Measurements from ENCODE around the gene ADAMTSL2. TPM values are rescaled to one million over a fixed set of nuclear protein-coding genes. Genes with fewer than 3 reads are reported as not detected.
A peak's percentile ranks its signal among the peaks of the same experiment; 100 is the strongest.

ADAMTSL2 gene
- polyA plus RNA-seq, 6 donors from 2014 or later, result not detected

- Mint-ChIP-seq H3K27ac (peak overlapping the region in 1 of 6 donors; percentile 47), H3K4me3 (peak overlapping the region in 2 of 8 donors; percentile 20 to 53), H3K9me3 (no peaks in the 10 kb centered on the region), H3K27me3 (peaks cover 31 to 74% (median 67%) of the 10 kb centered on the region in 3 donors), H3K36me3 (no peaks in the 10 kb centered on the region), H3K4me1 (peaks cover 24 to 41% (median 29%) of the 10 kb centered on the region in 3 donors)
- no peak for DNase-seq
- no peak for ATAC-seq (ENCODE audit: low read depth in 2 of 2)
Measured at GRCh38 chr9:133575186-133576030, 40.9 kb downstream of the ADAMTSL2 start.

GRCh38 chr9:133576031-133576874, 41.7 kb downstream of the ADAMTSL2 start:
- ATAC-seq (ENCODE audit: low read depth in 2 of 2), result no peak
- no peak for DNase-seq
- Mint-ChIP-seq H3K9me3 (no peaks in the 10 kb centered on the region), H3K36me3 (no peaks in the 10 kb centered on the region), H3K27me3 (peaks cover 35 to 74% (median 73%) of the 10 kb centered on the region in 3 donors), H3K4me3 (peak overlapping the region in 3 of 8 donors; percentile 60 to 87 (median 82)), H3K4me1 (peaks cover 28 to 41% (median 29%) of the 10 kb centered on the region in 3 donors), H3K27ac (peak overlapping the region in 2 of 6 donors; percentile 47 to 69)

- Mint-ChIP-seq H3K27me3 (peaks cover 39 to 82% (median 81%) of the 10 kb centered on the region in 3 donors), H3K27ac (peak overlapping the region in 3 of 6 donors; percentile 34 to 74 (median 69)), H3K9me3 (no peaks in the 10 kb centered on the region), H3K4me3 (peak overlapping the region in 7 of 8 donors; percentile 38 to 88 (median 66)), H3K36me3 (no peaks in the 10 kb centered on the region), H3K4me1 (peaks cover 32 to 41% (median 34%) of the 10 kb centered on the region in 3 donors)
- no peak for ATAC-seq (ENCODE audit: low read depth in 2 of 2)
- DNase-seq, result no peak
Measured at GRCh38 chr9:133576875-133577736, 42.6 kb downstream of the ADAMTSL2 start.

- ATAC-seq (ENCODE audit: low read depth in 2 of 2) (no peak), DNase-seq (no peak)
- H3K9me3 Mint-ChIP-seq, result no peaks in the 10 kb centered on the region
- H3K27me3 Mint-ChIP-seq, result peaks cover 39 to 88% (median 86%) of the 10 kb centered on the region in 3 donors
- peaks cover 32 to 41% (median 34%) of the 10 kb centered on the region in 3 donors for H3K4me1 Mint-ChIP-seq
- H3K4me3 Mint-ChIP-seq, result peak overlapping the region in 4 of 8 donors; percentile 15 to 65 (median 60)
- H3K27ac Mint-ChIP-seq, result peak overlapping the region in 2 of 6 donors; percentile 52 to 69
- H3K36me3 Mint-ChIP-seq, result no peaks in the 10 kb centered on the region
Measured at GRCh38 chr9:133577737-133578112, 43.2 kb downstream of the ADAMTSL2 start.

GRCh38 chr9:133578524-133579441, 44.3 kb downstream of the ADAMTSL2 start:
- DNase-seq (no peak), ATAC-seq (ENCODE audit: low read depth in 2 of 2) (no peak)
- H3K4me3 Mint-ChIP-seq, result peak overlapping the region in 3 of 8 donors; percentile 15 to 65 (median 60)
- peak overlapping the region in 1 of 6 donors; percentile 5 for H3K27ac Mint-ChIP-seq
- peaks cover 39 to 88% (median 83%) of the 10 kb centered on the region in 3 donors for H3K27me3 Mint-ChIP-seq
- no peaks in the 10 kb centered on the region for H3K36me3 Mint-ChIP-seq
- peaks cover 32 to 43% (median 34%) of the 10 kb centered on the region in 3 donors for H3K4me1 Mint-ChIP-seq
- no peaks in the 10 kb centered on the region for H3K9me3 Mint-ChIP-seq

- peak overlapping the region in 3 of 8 donors; percentile 14 to 66 (median 25) for H3K4me3 Mint-ChIP-seq
- no peaks in the 10 kb centered on the region for H3K36me3 Mint-ChIP-seq
- H3K9me3 Mint-ChIP-seq, result no peaks in the 10 kb centered on the region
- DNase-seq (no peak), ATAC-seq (ENCODE audit: low read depth in 2 of 2) (peak in 1 of 2 donors; percentile 21)
- peaks cover 43 to 53% (median 45%) of the 10 kb centered on the region in 3 donors for H3K4me1 Mint-ChIP-seq
- H3K27me3 Mint-ChIP-seq, result peaks cover 46 to 90% (median 84%) of the 10 kb centered on the region in 3 donors
- peak overlapping the region in 2 of 6 donors; percentile 11 to 56 for H3K27ac Mint-ChIP-seq
Measured at GRCh38 chr9:133579601-133580418, 45.3 kb downstream of the ADAMTSL2 start.

- H3K4me3 Mint-ChIP-seq, result peak overlapping the region in 1 of 8 donors; percentile 10
- H3K9me3 Mint-ChIP-seq, result no peaks in the 10 kb centered on the region
- peaks cover 48 to 58% (median 50%) of the 10 kb centered on the region in 3 donors for H3K4me1 Mint-ChIP-seq
- ATAC-seq (ENCODE audit: low read depth in 2 of 2), result no peak
- DNase-seq, result no peak
- H3K27me3 Mint-ChIP-seq, result peaks cover 46 to 92% (median 87%) of the 10 kb centered on the region in 3 donors
- no peak overlapping the region for H3K27ac Mint-ChIP-seq
- no peaks in the 10 kb centered on the region for H3K36me3 Mint-ChIP-seq
Measured at GRCh38 chr9:133580419-133580738, 45.9 kb downstream of the ADAMTSL2 start.

- Mint-ChIP-seq H3K27ac (no peak overlapping the region), H3K36me3 (no peaks in the 10 kb centered on the region), H3K4me1 (peaks cover 51 to 59% (median 55%) of the 10 kb centered on the region in 3 donors), H3K4me3 (no peak overlapping the region), H3K9me3 (no peaks in the 10 kb centered on the region), H3K27me3 (peaks cover 44 to 92% (median 87%) of the 10 kb centered on the region in 3 donors)
- DNase-seq, result no peak
- no peak for ATAC-seq (ENCODE audit: low read depth in 2 of 2)
Measured at GRCh38 chr9:133581011-133581410, 46.5 kb downstream of the ADAMTSL2 start.

GRCh38 chr9:133581513-133582343, 47.2 kb downstream of the ADAMTSL2 start:
- Mint-ChIP-seq H3K9me3 (no peaks in the 10 kb centered on the region), H3K36me3 (no peaks in the 10 kb centered on the region), H3K4me3 (peak overlapping the region in 1 of 8 donors; percentile 44), H3K4me1 (peaks cover 51 to 56% (median 56%) of the 10 kb centered on the region in 3 donors), H3K27me3 (peaks cover 39 to 88% (median 82%) of the 10 kb centered on the region in 3 donors), H3K27ac (peak overlapping the region in 2 of 6 donors; percentile 69 to 82)
- DNase-seq (no peak), ATAC-seq (ENCODE audit: low read depth in 2 of 2) (no peak)

DNA sequence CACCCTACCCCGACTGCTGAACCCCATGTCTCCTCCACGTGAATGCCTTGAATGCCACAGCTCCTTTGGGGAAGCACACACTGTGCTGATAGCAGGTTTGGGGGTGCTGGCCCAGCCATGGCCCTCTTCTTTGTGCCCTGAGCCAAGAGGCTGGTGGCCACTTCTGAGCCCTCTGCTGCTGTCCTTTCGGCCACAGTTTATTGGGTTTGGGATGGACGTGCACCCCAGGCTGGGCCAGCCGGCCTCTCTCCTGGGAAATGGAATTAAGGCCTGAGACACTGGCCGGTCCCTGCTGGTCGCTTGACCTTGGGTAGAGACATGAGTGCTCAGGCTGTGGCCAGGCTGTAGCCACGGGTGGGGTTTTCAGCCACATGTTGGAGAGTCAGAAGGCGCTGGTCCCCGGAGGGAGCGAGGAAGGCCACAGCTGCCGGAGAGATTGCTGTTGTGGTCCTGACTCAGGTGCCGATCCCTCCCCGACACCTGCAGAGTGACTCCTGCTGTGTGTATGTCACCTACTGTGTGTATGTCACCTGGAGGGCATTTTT, 48.1 kb downstream of the ADAMTSL2 start:
- Mint-ChIP-seq H3K27ac (no peak overlapping the region), H3K4me1 (peaks cover 47 to 53% (median 47%) of the 10 kb centered on the region in 3 donors), H3K36me3 (no peaks in the 10 kb centered on the region), H3K9me3 (no peaks in the 10 kb centered on the region), H3K27me3 (peaks cover 34 to 79% (median 74%) of the 10 kb centered on the region in 3 donors), H3K4me3 (peak overlapping the region in 2 of 8 donors; percentile 6 to 44)
- no peak for ATAC-seq (ENCODE audit: low read depth in 2 of 2)
- no peak for DNase-seq

Measured in naive B cell (primary cell).